Ectodermal cell (in vitro differentiated cells): ENCODE measurements around the gene NTN3.
A peak's percentile ranks its signal among the peaks of the same experiment; 100 is the strongest.

ENCODE experiments used
- H3K27ac ChIP-seq: 2 replicates; pipeline ENCODE4 v1.7.0; 2013; ENCODE audit warnings: mild to moderate bottlenecking, low read depth, low read length; ENCODE audit not compliant: insufficient read depth, poor library complexity, severe bottlenecking
- H3K27me3 ChIP-seq: 2 replicates; pipeline ENCODE4 v1.7.0; 2013; ENCODE audit warnings: mild to moderate bottlenecking, low read length; ENCODE audit not compliant: insufficient read depth, control insufficient read depth, poor library complexity, severe bottlenecking
- H3K36me3 ChIP-seq: one replicate; pipeline ENCODE4 v1.7.0; 2013; ENCODE audit warnings: low read length; ENCODE audit not compliant: control insufficient read depth, insufficient read depth
- H3K4me1 ChIP-seq: one replicate; pipeline ENCODE4 v1.7.0; 2013; ENCODE audit warnings: low read length; ENCODE audit not compliant: control insufficient read depth, insufficient read depth
- H3K4me3 ChIP-seq: 2 replicates; pipeline ENCODE4 v1.7.0; 2013; ENCODE audit warnings: low read depth, low read length, control low read depth; ENCODE audit not compliant: insufficient read depth
- H3K9me3 ChIP-seq: 2 replicates; pipeline ENCODE4 v1.7.0; 2013; ENCODE audit warnings: mild to moderate bottlenecking, low read length, moderate library complexity; ENCODE audit not compliant: control insufficient read depth
- WGBS, 2 experiments: methylation state at CpG; one replicate each; pipeline ENCODE4 v1.1.7; 2013; ENCODE audit warnings: missing lambda C conversion rate in 2 of 2; 5-methylcytosine and 5-hydroxymethylcytosine counted together

The NTN3 gene

DNA sequence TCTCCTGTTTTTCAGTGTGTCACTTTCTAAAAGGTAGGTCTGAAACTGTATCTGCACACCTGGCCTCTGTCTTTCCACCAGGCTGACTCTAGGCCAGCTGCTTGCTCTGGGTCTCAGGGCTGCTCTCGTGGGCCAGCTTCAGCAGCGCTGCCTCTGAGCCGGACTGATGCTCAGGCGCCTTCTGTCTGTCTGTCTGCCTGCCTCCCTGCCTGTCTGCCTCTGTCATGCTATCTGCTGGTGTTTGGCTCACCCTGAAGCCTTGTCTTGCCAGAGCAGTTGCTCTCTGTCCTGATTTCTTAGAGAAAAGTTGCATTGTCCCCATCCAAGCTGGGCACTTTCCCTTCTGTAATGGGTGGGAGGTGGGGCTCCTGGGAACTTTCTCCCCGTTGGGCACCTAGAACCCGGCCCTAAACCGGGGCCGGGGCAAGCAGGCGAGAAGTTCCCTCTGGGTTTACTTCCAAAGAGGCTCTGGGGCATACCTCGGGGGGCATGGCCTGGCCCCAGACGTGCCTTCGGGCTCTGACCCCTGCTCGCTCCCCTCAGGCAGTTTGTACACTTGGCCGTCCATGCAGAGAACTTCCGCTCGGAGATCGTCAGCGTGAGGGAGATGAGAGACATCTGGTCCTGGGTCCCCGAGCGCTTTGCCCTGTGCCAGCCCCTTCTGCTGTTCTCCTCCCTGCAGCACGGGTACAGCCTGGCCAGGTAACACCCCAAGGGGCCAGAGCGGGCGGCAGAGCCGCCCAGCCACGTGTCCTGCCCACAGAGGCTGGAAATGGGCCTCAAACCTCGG lies 26.8 kb downstream of the NTN3 start:
- no peak overlapping the region for H3K4me3 ChIP-seq
- no peak overlapping the region for H3K27ac ChIP-seq
- WGBS, 2 experiments, result 95% methylated on average over 26 of the region's 26 CpGs
- no peaks in the 10 kb centered on the region for H3K9me3 ChIP-seq
- H3K4me1 ChIP-seq, result peaks cover 10% of the 10 kb centered on the region
- no peaks in the 10 kb centered on the region for H3K27me3 ChIP-seq
- peaks cover 4% of the 10 kb centered on the region for H3K36me3 ChIP-seq

DNA sequence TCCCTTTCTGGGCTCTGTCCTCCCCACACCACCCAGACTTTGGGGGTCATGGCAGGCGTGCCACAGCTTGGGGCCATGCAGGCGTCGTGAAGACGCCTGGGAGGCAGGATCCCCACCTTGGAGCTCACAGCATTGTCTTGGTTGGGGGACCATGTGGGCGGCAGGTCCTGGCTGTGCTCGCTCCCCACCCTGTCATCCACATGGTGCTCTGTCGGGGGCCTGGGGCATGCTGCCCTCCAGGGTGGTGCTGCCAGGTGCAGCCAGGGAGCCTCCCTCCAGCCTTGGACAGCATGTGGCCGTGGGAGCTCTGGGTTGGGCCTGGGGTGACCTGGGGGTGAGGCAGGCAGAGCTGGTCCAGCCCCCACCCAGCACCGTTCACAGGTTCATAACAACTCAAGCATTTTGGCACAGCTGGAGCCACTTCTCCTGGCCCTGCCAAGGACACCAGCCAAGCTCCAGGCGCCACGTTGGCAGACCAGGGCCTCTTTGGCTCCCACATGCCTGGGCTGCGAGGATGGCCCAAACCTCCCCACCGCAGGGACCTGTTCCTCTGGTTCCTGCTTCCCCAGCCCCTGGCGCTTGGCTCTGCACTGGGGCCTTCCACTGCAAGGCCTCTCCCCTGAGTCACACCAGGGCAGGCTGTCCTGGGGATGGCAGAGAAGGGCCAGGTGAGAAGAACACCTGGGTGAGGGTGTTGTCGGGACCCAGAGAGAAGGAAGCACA lies 27.6 kb downstream of the NTN3 start:
- H3K36me3 ChIP-seq, result peaks cover 4% of the 10 kb centered on the region
- 93 to 94% methylated on average over 15 of the region's 15 CpGs for WGBS, 2 experiments

DNA sequence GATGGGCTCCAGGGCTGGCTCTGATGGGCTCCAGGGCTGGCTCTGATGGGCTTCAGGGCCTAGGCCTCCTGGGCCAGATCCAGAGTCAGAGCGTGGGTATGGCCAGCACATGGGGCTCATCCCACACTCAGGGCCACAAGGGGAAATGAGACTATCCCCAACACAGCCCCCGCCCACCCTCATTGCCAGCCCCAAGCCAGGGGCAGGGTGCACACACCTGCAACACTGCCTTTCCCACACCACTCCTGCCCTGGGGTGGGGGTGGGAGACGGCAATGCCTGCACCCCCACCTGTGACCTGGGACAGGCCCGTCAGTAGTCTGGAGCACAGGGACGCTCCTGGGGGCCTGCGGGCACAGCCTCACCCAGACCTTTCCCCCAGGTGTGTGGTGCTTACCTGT lies 28.4 kb downstream of the NTN3 start:
- peaks cover 10% of the 10 kb centered on the region for H3K4me1 ChIP-seq
- H3K9me3 ChIP-seq, result no peaks in the 10 kb centered on the region
- H3K27me3 ChIP-seq, result no peaks in the 10 kb centered on the region
- H3K36me3 ChIP-seq, result peaks cover 4% of the 10 kb centered on the region
- 96 to 98% methylated on average over 6 of the region's 6 CpGs for WGBS, 2 experiments
- no peak overlapping the region for H3K4me3 ChIP-seq
- H3K27ac ChIP-seq, result no peak overlapping the region

More for the DNA sequence above, 27.6 kb downstream of the NTN3 start:
- Histone ChIP-seq H3K27me3 (no peaks in the 10 kb centered on the region), H3K4me3 (no peak overlapping the region), H3K27ac (no peak overlapping the region), H3K4me1 (peaks cover 10% of the 10 kb centered on the region), H3K9me3 (no peaks in the 10 kb centered on the region)

DNA sequence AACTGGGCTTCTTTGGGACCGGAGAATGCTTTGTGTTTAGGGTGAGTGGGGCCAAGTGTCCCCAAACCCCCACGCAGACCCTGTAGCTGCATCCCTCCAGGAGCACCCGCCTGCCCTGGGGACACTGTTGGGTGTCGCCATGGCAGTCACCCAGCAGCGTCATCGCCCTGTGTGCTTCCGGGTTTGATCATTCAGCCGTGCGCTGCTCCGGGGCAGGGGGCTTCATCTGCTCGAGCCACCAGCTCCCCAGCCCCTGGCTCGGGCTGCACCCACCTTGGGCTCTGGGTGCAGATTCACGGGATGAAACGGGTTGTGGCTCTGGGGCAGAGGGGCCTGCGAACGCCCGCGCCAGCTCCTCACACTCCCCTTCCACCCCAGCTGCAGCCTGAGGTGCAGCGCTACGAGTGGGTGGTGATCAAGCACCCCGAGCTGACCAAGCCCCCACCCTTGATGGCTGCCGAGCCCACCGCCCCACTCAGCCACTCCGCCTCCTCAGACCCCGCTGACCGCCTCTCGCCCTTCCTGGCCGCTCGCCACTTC lies 28.9 kb downstream of the NTN3 start:
- peaks cover 4% of the 10 kb centered on the region for H3K36me3 ChIP-seq
- no peak overlapping the region for H3K4me3 ChIP-seq
- 95 to 96% methylated on average over 29 of the region's 29 CpGs for WGBS, 2 experiments
- no peaks in the 10 kb centered on the region for H3K9me3 ChIP-seq
- H3K27ac ChIP-seq, result no peak overlapping the region
- no peaks in the 10 kb centered on the region for H3K27me3 ChIP-seq
- H3K4me1 ChIP-seq, result peaks cover 10% of the 10 kb centered on the region

DNA sequence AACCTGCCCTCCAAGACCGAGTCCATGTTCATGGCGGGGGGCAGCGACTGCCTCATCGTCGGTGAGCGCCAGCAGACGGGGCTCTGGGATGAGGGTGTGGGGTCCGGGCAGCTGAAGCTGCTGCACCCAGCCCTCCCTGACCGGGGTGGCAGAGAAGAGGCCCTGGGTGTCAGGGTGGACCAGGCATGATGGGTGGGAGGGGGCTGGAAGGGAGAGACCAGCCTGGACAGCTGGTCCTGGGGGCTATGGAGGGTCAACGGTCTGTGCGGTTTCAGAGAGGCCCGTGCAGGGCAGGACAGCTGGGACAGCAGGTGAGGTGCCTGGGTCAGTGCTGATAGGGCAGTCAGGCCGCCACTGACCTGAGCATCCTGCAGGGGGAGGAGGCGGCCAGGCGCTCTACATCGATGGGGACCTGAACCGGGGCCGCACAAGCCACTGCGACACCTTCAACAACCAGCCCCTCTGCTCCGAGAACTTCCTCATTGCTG lies 29.4 kb downstream of the NTN3 start:
- no peak overlapping the region for H3K4me3 ChIP-seq
- H3K4me1 ChIP-seq, result peaks cover 10% of the 10 kb centered on the region
- peaks cover 4% of the 10 kb centered on the region for H3K36me3 ChIP-seq
- WGBS, 2 experiments, result 88 to 89% methylated on average over 20 of the region's 20 CpGs
- H3K9me3 ChIP-seq, result no peaks in the 10 kb centered on the region
- H3K27me3 ChIP-seq, result no peaks in the 10 kb centered on the region
- H3K27ac ChIP-seq, result no peak overlapping the region

DNA sequence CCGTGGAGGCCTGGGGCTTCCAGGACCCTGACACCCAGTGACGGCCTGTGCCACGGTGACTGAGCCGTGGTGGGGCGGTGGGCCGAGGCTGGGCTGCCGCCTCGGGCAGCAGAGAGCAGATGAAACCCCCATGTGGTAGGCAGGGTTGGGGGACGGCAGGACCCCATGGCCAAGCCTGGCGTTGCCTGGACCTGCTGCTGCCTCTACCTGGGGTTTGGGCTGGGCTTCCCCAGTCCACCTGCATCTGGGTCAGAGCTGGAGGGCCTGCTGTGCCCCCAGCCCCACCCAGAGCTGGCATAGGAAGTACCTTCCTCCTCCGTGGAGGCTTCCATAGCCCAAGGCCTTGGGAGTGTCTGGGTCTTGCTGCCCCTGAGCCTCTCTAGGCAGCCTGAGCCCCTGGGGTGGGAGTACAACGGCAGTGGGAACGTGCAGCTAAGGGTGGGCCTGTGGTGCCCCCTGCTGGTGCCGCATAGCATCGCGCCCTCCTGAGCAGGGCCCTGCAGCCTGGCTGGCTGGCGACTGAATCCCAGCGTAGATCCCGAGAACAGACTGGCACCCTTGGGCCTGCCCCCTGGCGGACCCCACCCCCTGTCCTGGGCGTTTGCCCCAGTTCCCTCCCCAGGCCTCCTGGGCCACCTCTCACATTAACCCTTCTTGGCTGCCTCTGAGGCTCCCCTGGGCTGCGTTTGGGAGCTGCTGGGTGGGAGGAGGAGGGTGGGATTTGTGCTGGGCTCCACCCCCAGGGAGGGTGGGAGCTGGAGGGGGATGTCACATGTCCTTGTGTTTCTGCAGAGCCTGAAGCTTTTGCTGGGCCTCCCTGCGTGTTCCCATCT lies 30.0 kb downstream of the NTN3 start:
- peaks cover 4% of the 10 kb centered on the region for H3K36me3 ChIP-seq
- peaks cover 10% of the 10 kb centered on the region for H3K4me1 ChIP-seq
- H3K27ac ChIP-seq, result no peak overlapping the region
- 41 to 42% methylated on average over 23 of the region's 23 CpGs for WGBS, 2 experiments
- H3K4me3 ChIP-seq, result peak overlapping the region; percentile 17
- no peaks in the 10 kb centered on the region for H3K27me3 ChIP-seq
- no peaks in the 10 kb centered on the region for H3K9me3 ChIP-seq

DNA sequence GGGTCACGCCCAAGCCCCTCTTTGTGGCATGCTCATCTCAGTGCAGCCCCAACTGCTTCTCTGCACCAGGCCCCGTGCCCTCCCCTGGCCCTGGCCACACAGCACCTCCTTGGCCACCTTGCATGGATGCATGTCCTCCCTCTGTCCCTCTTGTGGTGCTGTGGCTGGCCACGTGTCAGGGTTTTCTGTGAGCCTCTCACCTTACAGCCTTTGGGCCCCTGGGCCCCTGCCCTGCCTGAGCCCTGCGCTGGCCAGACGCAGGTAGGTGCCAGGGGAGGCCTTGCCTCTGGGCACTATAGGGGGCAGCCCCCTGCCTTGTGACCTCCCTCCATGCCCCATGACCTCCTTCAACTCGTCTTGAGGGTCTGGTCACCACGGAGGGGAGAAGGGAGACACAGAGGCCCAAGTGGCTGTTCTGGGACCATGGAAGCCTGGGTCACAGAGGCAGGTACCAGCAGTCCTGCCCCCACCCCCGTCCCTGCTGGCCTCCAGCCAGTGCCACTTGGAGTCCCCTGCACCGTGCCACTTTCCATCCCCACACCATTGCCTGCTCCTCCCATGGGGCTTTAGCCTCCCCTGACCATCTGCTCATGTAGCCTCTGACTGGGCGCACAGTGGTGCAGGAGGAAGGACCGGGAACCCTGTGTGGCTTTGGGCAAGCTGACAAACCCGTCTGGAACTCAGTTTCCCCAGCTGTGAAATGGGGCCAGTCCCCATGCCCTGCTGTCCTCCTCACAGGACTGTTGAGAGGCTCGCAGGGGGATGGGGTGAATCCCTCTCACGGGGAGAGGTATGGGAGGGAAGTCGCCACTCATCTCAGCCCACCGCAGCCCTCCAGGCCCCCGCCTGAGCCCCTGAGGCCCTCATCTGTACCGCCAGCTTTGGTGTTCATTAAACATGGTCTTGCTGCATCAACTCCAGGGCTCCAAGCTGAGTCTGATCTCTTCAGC lies 31.1 kb downstream of the NTN3 start:
- peaks cover 10% of the 10 kb centered on the region for H3K4me1 ChIP-seq
- 85 to 86% methylated on average over 18 of the region's 18 CpGs for WGBS, 2 experiments
- no peaks in the 10 kb centered on the region for H3K9me3 ChIP-seq
- peaks cover 2% of the 10 kb centered on the region for H3K36me3 ChIP-seq
- no peaks in the 10 kb centered on the region for H3K27me3 ChIP-seq
- peak overlapping the region; percentile 17 for H3K4me3 ChIP-seq
- H3K27ac ChIP-seq, result no peak overlapping the region

DNA sequence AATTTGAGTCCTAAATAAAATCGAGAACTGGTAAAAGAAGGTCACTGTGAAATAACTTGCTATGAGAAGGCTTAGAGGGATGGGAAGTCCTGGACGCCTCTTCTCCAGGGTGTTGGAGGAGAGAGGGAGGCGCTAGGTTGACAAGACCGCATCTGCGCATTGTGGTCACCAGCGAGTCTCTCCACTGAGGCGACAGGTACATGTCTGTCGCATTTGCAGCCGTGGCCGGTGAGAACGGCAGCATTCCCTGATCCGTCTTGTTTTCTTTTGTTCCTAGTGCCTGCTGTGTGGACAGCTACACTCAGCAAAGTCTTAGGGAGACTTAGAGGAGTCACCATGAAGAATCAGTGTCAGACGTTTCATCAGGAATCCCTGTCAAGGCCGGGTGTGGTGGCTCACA lies 34.6 kb downstream of the NTN3 start:
- Histone ChIP-seq H3K9me3 (no peaks in the 10 kb centered on the region), H3K4me1 (peaks cover 10% of the 10 kb centered on the region), H3K27ac (no peak overlapping the region), H3K27me3 (no peaks in the 10 kb centered on the region), H3K36me3 (no peaks in the 10 kb centered on the region), H3K4me3 (no peak overlapping the region)
- 87 to 93% methylated on average over 14 of the region's 14 CpGs for WGBS, 2 experiments

DNA sequence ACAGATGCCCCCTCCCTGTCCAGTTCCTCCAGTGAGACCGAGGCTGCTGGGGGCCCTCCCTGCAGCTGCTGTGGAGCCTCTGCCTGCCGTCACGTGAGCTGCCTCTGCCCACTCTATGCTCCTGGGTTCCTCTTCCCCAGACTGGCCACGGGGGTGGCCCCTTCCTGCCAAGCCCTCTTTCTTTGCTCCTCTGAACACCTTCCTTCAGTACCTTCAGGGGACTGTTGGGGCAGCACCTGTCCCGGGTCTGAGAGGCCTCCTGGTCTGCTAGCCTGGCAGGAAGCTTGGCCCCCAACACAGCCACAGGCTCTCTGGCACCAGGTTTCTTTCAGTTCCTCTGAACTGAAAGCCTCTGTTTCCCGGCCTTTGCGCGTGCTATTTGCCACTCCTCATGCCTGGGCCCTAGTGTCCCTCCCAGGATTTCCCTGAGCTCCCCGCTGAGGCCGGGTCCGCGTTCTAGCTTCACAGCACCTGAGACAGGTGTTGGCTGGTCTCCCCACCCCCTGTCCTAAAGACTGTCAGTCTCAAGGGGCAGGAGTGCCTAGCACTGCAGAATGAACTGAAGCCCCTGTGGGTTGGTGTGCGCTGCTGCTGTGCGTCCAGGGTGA lies 36.1 kb downstream of the NTN3 start:
- Histone ChIP-seq H3K4me3 (no peak overlapping the region), H3K36me3 (no peaks in the 10 kb centered on the region), H3K9me3 (no peaks in the 10 kb centered on the region), H3K27ac (no peak overlapping the region), H3K27me3 (no peaks in the 10 kb centered on the region), H3K4me1 (peaks cover 17% of the 10 kb centered on the region)
- WGBS, 2 experiments, result 90 to 91% methylated on average over 14 of the region's 14 CpGs
